Measurements from ENCODE around the gene TCF19.

GRCh38 chr6:31162463-31163165 is 4.2 kb downstream of the TCF19 start:
- TF ChIP-seq CTCF (IDR thresholded peaks at IDR 0.05; ENCODE audit: extremely low read depth in 1 of 2, insufficient read depth in 1 of 2, low read depth in 1 of 2, low read length in 2 of 2) = no peak
- TF ChIP-seq MAX (IDR thresholded peaks at IDR 0.05; ENCODE audit: insufficient read depth, insufficient read length) = no peak
- no peak for TF ChIP-seq GATA2 (IDR thresholded peaks at IDR 0.05; ENCODE audit: insufficient read depth, insufficient read length, low read depth, low read length)

Data from endothelial cell of umbilical vein (primary cell).